Endothelial cell (in vitro differentiated cells): ENCODE results near the gene SIL1. TPM values are rescaled to one million over a fixed set of nuclear protein-coding genes. Genes with fewer than 3 reads are reported as not detected.

ENCODE experiments used
- DNase-seq: peaks from one replicate; pipeline ENCODE4 v3.0.0; 2021; ENCODE audit warnings: low spot score
- H3K27ac Mint-ChIP-seq: one replicate; pipeline ENCODE4 v1.8.0; 2021; ENCODE audit warnings: mixed read lengths, inconsistent platforms; ENCODE audit not compliant: unreplicated experiment
- H3K27me3 Mint-ChIP-seq: one replicate; pipeline ENCODE4 v1.8.0; 2021; ENCODE audit warnings: mild to moderate bottlenecking, moderate library complexity, mixed read lengths, inconsistent platforms; ENCODE audit not compliant: unreplicated experiment
- H3K36me3 Mint-ChIP-seq: one replicate; pipeline ENCODE4 v1.8.0; 2021; ENCODE audit warnings: mild to moderate bottlenecking, low read depth, mixed read lengths, inconsistent platforms; ENCODE audit not compliant: unreplicated experiment
- H3K4me1 Mint-ChIP-seq: one replicate; pipeline ENCODE4 v1.8.0; 2021; ENCODE audit warnings: mild to moderate bottlenecking, mixed read lengths, inconsistent platforms; ENCODE audit not compliant: unreplicated experiment
- H3K4me3 Mint-ChIP-seq: one replicate; pipeline ENCODE4 v1.8.0; 2021; ENCODE audit warnings: mild to moderate bottlenecking, mixed read lengths, inconsistent platforms; ENCODE audit not compliant: unreplicated experiment
- H3K9me3 Mint-ChIP-seq: one replicate; pipeline ENCODE4 v1.8.0; 2021; ENCODE audit warnings: mixed read lengths, inconsistent platforms; ENCODE audit not compliant: unreplicated experiment
- CTCF ChIP-seq: fragments of 200-600 bp; sonication (generic); IDR thresholded peaks from one replicate; pipeline ENCODE4 v1.5.0; 2021; ENCODE audit warnings: antibody characterized with exemption; ENCODE audit not compliant: unreplicated experiment
- total RNA-seq: library from RNA; stranded (reverse); fragmentation: NEBNext Ultra II Directional; extraction: Animal tissue kit (Norgen Biotek cat#: 25700); gene quantifications from one replicate; pipeline ENCODE4 v1.2.1, GENCODE V29; 2021; ENCODE audit not compliant: unreplicated experiment

SIL1 gene
- total RNA-seq, 1 donor from 2014 or later, result 35.6 TPM

- no peak for TF ChIP-seq CTCF
- Mint-ChIP-seq H3K27me3 (no peaks in the 10 kb centered on the region), H3K36me3 (peaks cover 3% of the 10 kb centered on the region), H3K4me3 (no peak overlapping the region), H3K9me3 (peaks cover 4% of the 10 kb centered on the region), H3K27ac (no peak overlapping the region), H3K4me1 (no peaks in the 10 kb centered on the region)
- DNase-seq, result no peak
Measured at GRCh38 chr5:139212906-139213305, 14.7 kb upstream of the SIL1 start.

GRCh38 chr5:139212486-139212885, 14.3 kb upstream of the SIL1 start:
- no peak for TF ChIP-seq CTCF
- Mint-ChIP-seq H3K4me3 (no peak overlapping the region), H3K9me3 (peaks cover 4% of the 10 kb centered on the region), H3K27ac (no peak overlapping the region), H3K27me3 (no peaks in the 10 kb centered on the region), H3K36me3 (peaks cover 3% of the 10 kb centered on the region), H3K4me1 (no peaks in the 10 kb centered on the region)
- no peak for DNase-seq

GRCh38 chr5:139210585-139210984, 12.4 kb upstream of the SIL1 start:
- H3K36me3 Mint-ChIP-seq, result no peaks in the 10 kb centered on the region

GRCh38 chr5:139207297-139208000, 9.3 kb upstream of the SIL1 start:
- peaks cover 8% of the 10 kb centered on the region for H3K4me1 Mint-ChIP-seq
- no peak overlapping the region for H3K4me3 Mint-ChIP-seq
- H3K36me3 Mint-ChIP-seq, result no peaks in the 10 kb centered on the region
- peaks cover 3% of the 10 kb centered on the region for H3K27me3 Mint-ChIP-seq
- DNase-seq, result no peak
- no peak overlapping the region for H3K27ac Mint-ChIP-seq
- H3K9me3 Mint-ChIP-seq, result no peaks in the 10 kb centered on the region
- TF ChIP-seq CTCF, result no peak

More at GRCh38 chr5:139210585-139210984, 12.4 kb upstream of the SIL1 start:
- no peak overlapping the region for H3K4me3 Mint-ChIP-seq
- no peak overlapping the region for H3K27ac Mint-ChIP-seq
- H3K4me1 Mint-ChIP-seq, result no peaks in the 10 kb centered on the region
- H3K9me3 Mint-ChIP-seq, result no peaks in the 10 kb centered on the region
- H3K27me3 Mint-ChIP-seq, result peaks cover 3% of the 10 kb centered on the region
- DNase-seq, result no peak
- TF ChIP-seq CTCF, result no peak

GRCh38 chr5:139205586-139205985, 7.4 kb upstream of the SIL1 start:
- Mint-ChIP-seq H3K27me3 (peaks cover 4% of the 10 kb centered on the region), H3K4me3 (no peak overlapping the region), H3K9me3 (no peaks in the 10 kb centered on the region), H3K36me3 (no peaks in the 10 kb centered on the region), H3K4me1 (peaks cover 8% of the 10 kb centered on the region), H3K27ac (no peak overlapping the region)
- TF ChIP-seq CTCF, result no peak
- DNase-seq, result no peak
